PFSK-1 (cell line): ENCODE results near the gene PLPPR2.
A peak's percentile ranks its signal among the peaks of the same experiment; 100 is the strongest.

Source experiments
- FOXP2 ChIP-seq: optimal IDR thresholded peaks from 2 replicates; pipeline ENCODE3; 2011; ENCODE audit warnings: borderline replicate concordance, control low read depth, inconsistent platforms; ENCODE audit not compliant: insufficient read depth; ENCODE audit errors: extremely low read length, extremely low read depth
- POLR2AphosphoS5 ChIP-seq: IDR thresholded peaks from 2 replicates; pipeline ENCODE4 v1.6.1; 2012; ENCODE audit warnings: low read depth, mild to moderate bottlenecking, control low read depth, low read length, moderate library complexity
- SIN3A ChIP-seq: IDR thresholded peaks from 2 replicates; pipeline ENCODE4 v1.6.1; 2012; ENCODE audit warnings: mild to moderate bottlenecking, low read length, moderate library complexity, borderline replicate concordance; ENCODE audit not compliant: insufficient read depth
- TAF1 ChIP-seq: IDR thresholded peaks from 2 replicates; pipeline ENCODE4 v1.6.1; 2012; ENCODE audit warnings: low read length, control low read depth, borderline replicate concordance; ENCODE audit not compliant: insufficient read depth
- TF ChIP-seq, protein P1 (sequence below), 2 experiments: IDR thresholded peaks; 2 replicates each; pipeline versions ENCODE4 v1.6.1 to v1.8.0; 2011 to 2012; ENCODE audit warnings: low read depth in 2 of 2, low read length in 2 of 2, control low read depth in 1 of 2, inconsistent platforms in 1 of 2, mild to moderate bottlenecking in 1 of 2, moderate library complexity in 1 of 2; ENCODE audit not compliant: insufficient read depth in 1 of 2

Gene PLPPR2

DNA sequence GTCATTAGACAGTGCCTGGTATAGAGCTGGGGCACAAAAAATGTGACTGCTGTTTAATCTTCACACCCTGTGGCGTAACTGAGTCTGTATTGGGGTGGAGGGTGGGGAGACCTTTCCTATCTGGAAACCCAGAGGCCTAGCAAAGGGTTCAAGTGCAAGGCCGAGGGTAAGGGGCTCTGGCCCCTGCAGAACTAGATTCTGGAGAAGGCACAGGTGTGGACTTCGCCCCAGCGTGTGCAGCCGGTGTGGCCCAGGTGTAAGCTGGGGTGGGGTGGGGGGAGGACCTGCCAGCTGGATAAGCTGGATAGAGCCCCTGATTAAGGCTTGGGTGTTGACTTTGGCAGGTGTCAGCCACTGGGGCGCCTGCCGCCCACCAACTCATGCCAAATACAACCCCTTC is 17.1 kb upstream of the PLPPR2 start:
- TF ChIP-seq FOXP2: no peak
- no peak for TF ChIP-seq POLR2AphosphoS5
- TF ChIP-seq SIN3A: no peak
- TF ChIP-seq TAF1: no peak
- TF ChIP-seq, protein P1, sequence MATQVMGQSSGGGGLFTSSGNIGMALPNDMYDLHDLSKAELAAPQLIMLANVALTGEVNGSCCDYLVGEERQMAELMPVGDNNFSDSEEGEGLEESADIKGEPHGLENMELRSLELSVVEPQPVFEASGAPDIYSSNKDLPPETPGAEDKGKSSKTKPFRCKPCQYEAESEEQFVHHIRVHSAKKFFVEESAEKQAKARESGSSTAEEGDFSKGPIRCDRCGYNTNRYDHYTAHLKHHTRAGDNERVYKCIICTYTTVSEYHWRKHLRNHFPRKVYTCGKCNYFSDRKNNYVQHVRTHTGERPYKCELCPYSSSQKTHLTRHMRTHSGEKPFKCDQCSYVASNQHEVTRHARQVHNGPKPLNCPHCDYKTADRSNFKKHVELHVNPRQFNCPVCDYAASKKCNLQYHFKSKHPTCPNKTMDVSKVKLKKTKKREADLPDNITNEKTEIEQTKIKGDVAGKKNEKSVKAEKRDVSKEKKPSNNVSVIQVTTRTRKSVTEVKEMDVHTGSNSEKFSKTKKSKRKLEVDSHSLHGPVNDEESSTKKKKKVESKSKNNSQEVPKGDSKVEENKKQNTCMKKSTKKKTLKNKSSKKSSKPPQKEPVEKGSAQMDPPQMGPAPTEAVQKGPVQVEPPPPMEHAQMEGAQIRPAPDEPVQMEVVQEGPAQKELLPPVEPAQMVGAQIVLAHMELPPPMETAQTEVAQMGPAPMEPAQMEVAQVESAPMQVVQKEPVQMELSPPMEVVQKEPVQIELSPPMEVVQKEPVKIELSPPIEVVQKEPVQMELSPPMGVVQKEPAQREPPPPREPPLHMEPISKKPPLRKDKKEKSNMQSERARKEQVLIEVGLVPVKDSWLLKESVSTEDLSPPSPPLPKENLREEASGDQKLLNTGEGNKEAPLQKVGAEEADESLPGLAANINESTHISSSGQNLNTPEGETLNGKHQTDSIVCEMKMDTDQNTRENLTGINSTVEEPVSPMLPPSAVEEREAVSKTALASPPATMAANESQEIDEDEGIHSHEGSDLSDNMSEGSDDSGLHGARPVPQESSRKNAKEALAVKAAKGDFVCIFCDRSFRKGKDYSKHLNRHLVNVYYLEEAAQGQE (IDR thresholded peaks at IDR 0.05; ENCODE audit: insufficient read depth in 1 of 2, low read depth in 2 of 2, low read length in 2 of 2): no peak

DNA sequence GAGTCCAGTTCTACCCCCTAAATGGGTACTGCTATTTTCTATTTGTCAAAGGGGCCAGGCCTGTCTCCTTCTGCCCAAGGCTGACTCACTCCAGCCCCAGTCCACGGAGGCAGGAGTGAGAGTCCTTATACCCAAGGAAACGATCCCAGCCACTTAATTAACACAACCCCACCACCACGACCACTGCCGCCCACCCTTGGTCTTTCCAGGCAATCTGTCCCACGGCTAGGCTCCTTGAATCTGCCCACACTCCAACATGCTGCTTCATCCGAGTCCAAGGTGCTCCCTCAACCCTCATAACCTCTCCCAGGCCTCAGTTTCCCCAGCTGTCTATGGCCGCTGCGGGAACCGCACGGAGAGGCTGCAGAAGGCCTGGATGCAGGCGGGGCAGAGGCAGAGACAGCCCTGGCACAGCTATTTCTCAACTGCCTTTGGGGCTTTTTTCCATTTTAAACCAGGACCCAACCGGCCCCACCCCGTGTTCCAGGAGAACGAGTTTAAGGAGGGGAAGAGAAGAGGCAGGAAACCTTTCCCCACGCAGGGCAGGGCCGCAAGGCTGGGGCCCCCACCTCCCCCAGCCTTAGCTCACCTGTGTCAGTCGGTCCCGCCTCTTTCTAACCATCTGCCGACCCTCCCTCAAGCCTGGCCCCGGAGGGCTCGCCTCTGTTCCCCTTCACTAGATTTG is 16.5 kb upstream of the PLPPR2 start:
- TF ChIP-seq SIN3A (no peak), TAF1 (no peak)

DNA sequence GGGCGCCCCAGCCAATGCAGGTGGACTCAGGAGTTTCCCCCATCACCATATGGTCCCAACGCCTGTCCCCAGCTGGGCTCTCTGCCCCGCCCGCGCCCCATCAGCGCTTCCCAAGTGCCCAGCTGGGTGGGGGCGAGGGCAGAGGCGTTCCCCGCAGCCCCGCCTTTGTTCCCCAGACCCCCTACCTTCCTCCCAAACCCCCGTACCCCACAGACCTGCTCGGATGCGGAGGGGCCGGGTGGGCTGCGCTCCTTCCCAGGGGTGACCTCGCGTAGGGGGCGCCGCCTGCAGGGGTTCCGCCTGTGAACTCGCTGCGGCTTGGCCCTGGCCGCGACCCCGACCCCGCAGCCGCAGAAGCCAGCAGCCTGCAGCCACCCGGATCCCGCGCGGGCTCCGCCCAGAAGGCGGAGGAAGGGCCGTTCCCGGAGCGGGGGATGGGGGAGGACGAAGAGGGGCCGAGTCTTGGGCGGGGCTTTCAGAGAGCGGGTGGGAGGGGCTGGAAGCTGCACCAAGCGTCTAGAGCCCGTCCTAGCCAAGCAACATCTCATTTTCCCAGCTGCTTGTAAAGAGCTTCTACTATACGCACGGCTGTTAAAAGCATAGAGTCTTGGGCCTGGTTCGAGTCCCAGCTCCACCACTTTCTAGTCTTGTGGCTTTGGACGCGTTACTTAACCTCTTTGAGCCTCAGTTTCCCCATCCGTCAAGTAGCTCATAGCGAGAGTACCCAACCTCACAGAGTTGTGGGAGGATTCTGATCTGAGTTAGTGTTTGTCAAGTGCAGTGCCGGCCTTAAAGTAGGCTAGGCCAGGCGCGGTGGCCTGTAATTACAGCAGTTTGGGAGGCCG is 15.8 kb upstream of the PLPPR2 start, which contains the start of gene RAB3D:
RAB3D (minus strand) TSS at position 404 of the 845 bp plus-strand sequence. CDS start 2,258 bp downstream, outside the sequence.
- 0 out of 2 replicates have a peak, but pooled peaks have one; percentile 44 for TF ChIP-seq TAF1
- TF ChIP-seq, protein P1 (IDR thresholded peaks at IDR 0.05; ENCODE audit: insufficient read depth in 1 of 2, low read depth in 2 of 2, low read length in 2 of 2): no peak
- TF ChIP-seq SIN3A: no peak
- TF ChIP-seq POLR2AphosphoS5: peak; percentile 90
- peak; percentile 26 for TF ChIP-seq FOXP2

DNA sequence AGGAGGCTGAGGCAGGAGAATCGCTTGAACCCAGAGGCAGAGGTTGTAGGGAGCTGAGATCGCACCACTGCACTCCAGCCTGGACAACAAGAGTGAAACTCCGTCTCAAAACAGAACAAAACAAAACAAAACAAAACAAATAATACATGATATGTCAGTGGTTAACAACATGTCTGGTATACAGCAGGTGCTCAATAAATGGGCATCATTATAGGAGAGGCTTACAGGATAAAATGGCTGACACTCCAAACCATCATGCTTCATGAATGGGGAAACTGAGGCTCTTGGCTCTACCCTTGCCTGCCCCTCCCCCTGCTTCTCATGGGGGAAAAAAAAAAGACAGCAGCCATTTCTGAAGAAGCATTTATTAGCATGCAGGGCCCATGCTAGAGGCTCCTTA is 12.8 kb upstream of the PLPPR2 start:
- no peak for TF ChIP-seq FOXP2
- no peak for TF ChIP-seq TAF1
- no peak for TF ChIP-seq SIN3A
- TF ChIP-seq, protein P1 (IDR thresholded peaks at IDR 0.05; ENCODE audit: insufficient read depth in 1 of 2, low read depth in 2 of 2, low read length in 2 of 2): no peak
- TF ChIP-seq POLR2AphosphoS5: no peak

DNA sequence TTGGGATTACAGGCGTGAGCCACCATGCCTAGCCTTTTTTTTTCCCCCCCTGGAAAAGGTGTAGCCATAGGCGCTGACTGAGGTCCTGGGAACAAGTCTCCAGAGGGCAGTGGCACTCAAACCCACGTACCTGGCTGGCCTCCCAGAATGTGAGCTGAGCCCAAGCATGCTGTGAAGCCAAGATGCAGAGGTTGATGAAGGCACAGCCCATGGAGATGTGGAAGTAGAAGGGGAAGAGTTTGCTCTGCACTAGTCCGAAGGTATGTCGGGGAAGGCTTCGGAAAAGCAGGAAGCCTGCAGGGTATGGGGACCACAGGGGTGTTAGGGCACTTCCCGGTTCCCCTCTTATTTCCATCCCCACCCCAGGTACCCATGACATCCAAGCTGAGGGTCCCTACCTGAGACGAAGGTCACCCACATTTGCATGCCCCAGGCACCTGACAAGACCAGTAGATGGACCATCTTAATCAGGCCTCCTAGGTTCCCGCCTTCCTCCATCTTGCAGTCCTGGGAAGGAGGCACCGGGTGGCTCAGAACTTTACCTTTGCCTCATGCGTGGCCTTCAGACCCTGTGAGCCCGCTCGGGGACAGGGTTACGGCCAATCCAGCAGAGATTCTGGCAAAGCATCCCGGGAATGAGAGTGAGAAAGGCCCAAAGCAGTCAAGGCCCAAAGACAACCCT is 10.0 kb upstream of the PLPPR2 start:
- TF ChIP-seq TAF1 (no peak), SIN3A (no peak), POLR2AphosphoS5 (no peak), FOXP2 (no peak)
- TF ChIP-seq, protein P1 (IDR thresholded peaks at IDR 0.05; ENCODE audit: insufficient read depth in 1 of 2, low read depth in 2 of 2, low read length in 2 of 2): no peak
